ENCODE data around the gene KDM4B. TPM values are rescaled to one million over a fixed set of nuclear protein-coding genes. Genes with fewer than 3 reads are reported as not detected.

KDM4B gene
- total RNA-seq, 4 donors from 2014 or later = 18.4 to 94.7 (median 25.6) TPM

DNA sequence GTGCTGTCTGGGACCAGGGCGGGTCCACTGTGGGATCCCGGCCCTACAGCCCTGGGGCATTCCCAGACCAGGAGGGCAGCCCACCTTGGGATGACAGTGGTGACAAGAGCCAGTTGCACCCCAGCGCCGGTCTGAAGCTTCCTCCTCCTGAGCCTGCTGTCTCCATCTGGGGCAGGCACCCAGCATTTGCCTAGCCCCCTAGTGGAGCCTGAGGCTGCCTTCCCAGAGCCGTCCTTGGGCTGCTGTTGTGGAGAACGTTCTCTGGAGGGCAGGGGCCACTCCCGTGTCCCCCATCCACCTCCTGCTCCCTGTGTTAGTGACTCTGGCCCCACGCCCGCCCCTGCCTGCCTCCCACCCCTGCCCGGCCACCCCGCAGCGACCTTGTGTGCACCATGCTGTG, 148.5 kb downstream of the KDM4B start:
- H3K9me3 ChIP-seq = no peaks in the 10 kb centered on the region
- H3K4me1 ChIP-seq = no peaks in the 10 kb centered on the region
- no peak overlapping the region for H3K4me3 ChIP-seq
- no peaks in the 10 kb centered on the region for H3K27me3 ChIP-seq
- no peaks in the 10 kb centered on the region for H3K36me3 ChIP-seq
- intact Hi-C loops (cut with DNase I; ENCODE audit: low total_unique reads) = no loop called here
- TF ChIP-seq, protein P1, sequence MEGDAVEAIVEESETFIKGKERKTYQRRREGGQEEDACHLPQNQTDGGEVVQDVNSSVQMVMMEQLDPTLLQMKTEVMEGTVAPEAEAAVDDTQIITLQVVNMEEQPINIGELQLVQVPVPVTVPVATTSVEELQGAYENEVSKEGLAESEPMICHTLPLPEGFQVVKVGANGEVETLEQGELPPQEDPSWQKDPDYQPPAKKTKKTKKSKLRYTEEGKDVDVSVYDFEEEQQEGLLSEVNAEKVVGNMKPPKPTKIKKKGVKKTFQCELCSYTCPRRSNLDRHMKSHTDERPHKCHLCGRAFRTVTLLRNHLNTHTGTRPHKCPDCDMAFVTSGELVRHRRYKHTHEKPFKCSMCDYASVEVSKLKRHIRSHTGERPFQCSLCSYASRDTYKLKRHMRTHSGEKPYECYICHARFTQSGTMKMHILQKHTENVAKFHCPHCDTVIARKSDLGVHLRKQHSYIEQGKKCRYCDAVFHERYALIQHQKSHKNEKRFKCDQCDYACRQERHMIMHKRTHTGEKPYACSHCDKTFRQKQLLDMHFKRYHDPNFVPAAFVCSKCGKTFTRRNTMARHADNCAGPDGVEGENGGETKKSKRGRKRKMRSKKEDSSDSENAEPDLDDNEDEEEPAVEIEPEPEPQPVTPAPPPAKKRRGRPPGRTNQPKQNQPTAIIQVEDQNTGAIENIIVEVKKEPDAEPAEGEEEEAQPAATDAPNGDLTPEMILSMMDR (IDR thresholded peaks at IDR 0.05) = no peak
- TF ChIP-seq POLR2A (IDR thresholded peaks at IDR 0.05) = no peak
- no peak for DNase-seq
- H3K27ac ChIP-seq = no peak overlapping the region

DNA sequence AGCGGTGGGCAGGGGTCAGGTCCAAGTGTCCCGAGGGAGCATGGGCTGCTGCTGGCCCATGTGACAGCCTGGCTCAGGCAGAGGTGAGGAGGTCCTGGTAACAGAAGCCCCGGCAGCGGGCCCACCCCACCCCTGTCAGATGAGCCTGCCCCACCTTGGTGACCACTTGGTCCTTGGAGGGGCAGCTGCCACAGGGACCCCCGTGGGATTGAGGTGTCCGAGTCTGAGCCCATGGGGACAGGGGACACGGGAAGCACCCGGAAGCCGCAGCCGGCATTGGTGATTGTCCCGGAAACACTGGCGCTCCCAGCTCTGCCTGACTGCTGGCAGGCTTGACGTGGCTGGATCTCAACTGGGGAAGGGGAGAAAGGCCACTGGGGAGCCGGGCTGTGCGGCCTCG, 149.1 kb downstream of the KDM4B start:
- H3K36me3 ChIP-seq = no peaks in the 10 kb centered on the region
- H3K27ac ChIP-seq = no peak overlapping the region
- no peak for TF ChIP-seq POLR2A (IDR thresholded peaks at IDR 0.05)
- TF ChIP-seq, protein P1 (IDR thresholded peaks at IDR 0.05) = no peak
- DNase-seq = no peak
- no peak overlapping the region for H3K4me3 ChIP-seq
- no peaks in the 10 kb centered on the region for H3K4me1 ChIP-seq
- H3K27me3 ChIP-seq = no peaks in the 10 kb centered on the region
- no peaks in the 10 kb centered on the region for H3K9me3 ChIP-seq
- intact Hi-C loops (cut with DNase I; ENCODE audit: low total_unique reads) = no loop called here

DNA sequence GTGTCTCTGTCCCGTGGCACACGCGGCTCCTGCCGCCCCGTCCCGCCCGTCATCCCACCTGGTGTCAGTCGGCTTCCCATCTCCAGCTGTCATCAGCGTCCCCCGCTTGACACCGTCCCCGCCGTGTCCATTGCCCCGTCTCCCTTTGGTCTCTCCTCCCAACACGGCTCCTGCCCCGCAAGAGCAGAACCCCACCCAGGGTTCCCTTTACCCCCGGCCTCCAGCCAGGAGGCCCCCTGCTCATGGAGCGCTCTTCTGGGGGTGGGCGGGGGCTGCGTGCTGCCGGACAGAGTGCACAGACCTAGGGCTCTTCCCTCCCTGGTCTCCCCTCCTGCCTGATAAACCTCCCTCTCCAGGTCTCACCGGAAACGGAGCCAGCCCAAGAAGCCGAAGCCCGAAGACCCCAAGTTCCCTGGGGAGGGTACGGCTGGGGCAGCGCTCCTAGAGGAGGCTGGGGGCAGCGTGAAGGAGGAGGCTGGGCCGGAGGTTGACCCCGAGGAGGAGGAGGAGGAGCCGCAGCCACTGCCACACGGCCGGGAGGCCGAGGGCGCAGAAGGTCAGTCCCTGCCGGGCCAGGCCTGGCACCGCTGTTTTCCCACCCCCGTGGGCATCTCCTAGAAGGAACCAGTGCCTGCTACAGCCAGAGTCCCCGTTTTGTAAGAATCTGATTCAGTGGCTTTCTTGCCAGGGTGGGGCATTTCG, 150.5 kb downstream of the KDM4B start:
- Histone ChIP-seq H3K36me3 (no peaks in the 10 kb centered on the region), H3K27me3 (no peaks in the 10 kb centered on the region)
- intact Hi-C loops (cut with DNase I; ENCODE audit: low total_unique reads) = no loop called here

DNA sequence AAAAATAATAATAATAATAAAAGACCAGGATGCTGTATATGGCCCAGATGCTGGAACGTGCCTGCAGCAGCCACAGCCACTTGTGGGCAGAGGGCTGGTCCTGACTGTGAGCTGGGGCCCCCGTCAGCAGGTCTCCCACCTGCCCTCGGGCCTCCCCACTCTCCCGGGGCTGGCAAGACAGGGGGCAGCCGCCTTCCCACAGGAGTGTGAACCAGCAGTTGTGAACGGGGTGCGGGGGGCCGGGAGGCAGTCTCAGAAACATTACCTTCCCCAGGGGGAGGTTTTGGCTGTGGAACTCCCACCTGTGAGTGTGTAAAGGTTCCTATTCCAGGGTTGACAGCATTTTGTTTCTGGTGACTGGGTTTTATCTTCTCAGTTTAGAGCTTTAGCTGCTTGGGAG, 151.4 kb downstream of the KDM4B start:
- H3K4me1 ChIP-seq = no peaks in the 10 kb centered on the region
- H3K36me3 ChIP-seq = no peaks in the 10 kb centered on the region
- intact Hi-C loops (cut with DNase I; ENCODE audit: low total_unique reads) = no loop called here
- DNase-seq = no peak
- H3K27ac ChIP-seq = no peak overlapping the region
- H3K27me3 ChIP-seq = no peaks in the 10 kb centered on the region
- no peak overlapping the region for H3K4me3 ChIP-seq
- TF ChIP-seq, protein P1 (IDR thresholded peaks at IDR 0.05) = no peak
- TF ChIP-seq POLR2A (IDR thresholded peaks at IDR 0.05) = no peak
- no peaks in the 10 kb centered on the region for H3K9me3 ChIP-seq

More for the DNA sequence above, 150.5 kb downstream of the KDM4B start:
- H3K4me3 ChIP-seq = no peak overlapping the region
- H3K9me3 ChIP-seq = no peaks in the 10 kb centered on the region
- no peak for DNase-seq
- TF ChIP-seq, protein P1 (IDR thresholded peaks at IDR 0.05) = no peak
- no peak for TF ChIP-seq POLR2A (IDR thresholded peaks at IDR 0.05)
- no peaks in the 10 kb centered on the region for H3K4me1 ChIP-seq
- H3K27ac ChIP-seq = no peak overlapping the region

DNA sequence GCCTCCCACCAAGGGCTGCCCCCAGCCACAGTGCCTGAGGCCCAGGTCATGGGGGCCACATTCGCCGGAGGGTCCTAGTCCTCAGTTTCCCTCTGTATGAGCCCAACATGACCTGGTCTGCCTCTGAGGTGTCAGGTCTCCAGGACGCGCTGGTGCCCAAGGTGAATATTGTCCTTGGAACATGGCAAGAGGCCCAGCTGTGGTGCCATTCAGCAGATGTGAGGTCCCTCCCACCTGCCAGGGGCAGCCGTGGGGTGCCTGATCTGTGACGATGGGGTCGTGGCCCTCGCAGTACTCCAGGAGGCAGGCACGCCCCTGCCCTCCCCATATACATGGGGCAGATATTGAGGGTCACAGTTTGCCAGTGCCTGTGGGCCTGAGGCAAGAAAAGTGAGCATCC, 151.9 kb downstream of the KDM4B start:
- TF ChIP-seq, protein P1 (IDR thresholded peaks at IDR 0.05) = no peak
- no peak for TF ChIP-seq POLR2A (IDR thresholded peaks at IDR 0.05)
- Histone ChIP-seq H3K4me3 (no peak overlapping the region), H3K9me3 (no peaks in the 10 kb centered on the region), H3K27ac (no peak overlapping the region), H3K4me1 (no peaks in the 10 kb centered on the region), H3K27me3 (no peaks in the 10 kb centered on the region), H3K36me3 (no peaks in the 10 kb centered on the region)
- intact Hi-C loops (cut with DNase I; ENCODE audit: low total_unique reads) = no loop called here
- no peak for DNase-seq

Measured in uterus (tissue), 4 donors.